Ovary (tissue), 3 donors: ENCODE data around the gene FER.

Source experiments
- CTCF ChIP-seq, 3 donors: fragments of 450-650 bp in 2 of 3; fragments of 200-600 bp in 1 of 3; IDR thresholded peaks; one replicate each; pipeline versions ENCODE4 v1.5.1 to v1.8.0; 2016 to 2022; ENCODE audit warnings: antibody characterized with exemption in 3 of 3, mild to moderate bottlenecking in 1 of 3
- POLR2A ChIP-seq: fragments of 450-650 bp; IDR thresholded peaks from one replicate; pipeline ENCODE4 v1.6.1; 2017; ENCODE audit warnings: antibody characterized with exemption, mild to moderate bottlenecking, moderate library complexity
- donor health status: DM: no; HTN: no; CAD: no.

GRCh38 chr5:109125755-109126429, 378.2 kb downstream of the FER start:
- TF ChIP-seq CTCF (IDR thresholded peaks at IDR 0.05) (no peak), POLR2A (no peak)
